GM18907 (cell line): ENCODE results near the gene CCL20.

Experiments used
- ATAC-seq: cut with Tn5 transposase; IDR thresholded peaks from one replicate; pipeline ENCODE4 v1.9.1; 2021; ENCODE audit warnings: mild to moderate bottlenecking, moderate library complexity; ENCODE audit not compliant: unreplicated experiment

The CCL20 gene

DNA sequence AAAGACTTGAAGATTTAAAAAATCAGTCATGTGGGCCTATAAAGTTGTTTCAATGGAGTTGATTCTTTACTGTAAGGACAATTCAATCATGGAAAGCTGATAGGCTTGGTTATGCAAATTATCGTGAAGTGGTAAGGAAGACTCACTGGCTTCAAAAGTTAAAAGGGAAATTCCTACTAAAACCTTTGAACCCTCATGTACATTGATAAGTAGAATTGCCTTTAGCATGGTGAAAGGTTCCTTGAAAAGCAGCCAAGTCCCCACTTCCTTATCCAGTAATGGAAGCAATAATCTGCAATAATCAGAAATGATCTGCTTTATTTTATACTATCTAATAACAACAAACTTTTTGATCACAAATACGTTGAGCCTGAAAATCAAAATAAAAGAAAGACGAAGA, 14.4 kb upstream of the CCL20 start:
- ATAC-seq = no peak

DNA sequence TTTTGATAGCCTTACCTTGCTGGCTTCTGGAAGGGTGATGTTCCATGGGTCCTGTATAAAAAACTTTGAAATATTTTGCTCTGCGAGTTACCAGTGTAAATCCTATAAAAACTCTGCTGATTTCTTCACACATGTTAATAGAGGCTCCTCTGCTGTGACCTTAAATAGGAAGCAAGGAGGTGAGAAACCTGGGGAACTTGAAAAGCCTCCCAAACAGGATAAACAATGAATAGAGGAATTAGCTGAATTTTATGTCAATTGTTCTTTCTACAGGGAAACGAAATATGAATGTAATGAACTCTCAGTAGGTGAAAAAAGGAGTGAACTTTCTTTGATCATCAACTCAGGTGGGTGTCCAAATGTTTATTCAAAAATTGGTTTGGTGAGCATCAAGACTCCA, 10.8 kb upstream of the CCL20 start:
- ATAC-seq = no peak

- ATAC-seq = no peak
Observed at GRCh38 chr2:227804975-227805374, 8.7 kb upstream of the CCL20 start.

DNA sequence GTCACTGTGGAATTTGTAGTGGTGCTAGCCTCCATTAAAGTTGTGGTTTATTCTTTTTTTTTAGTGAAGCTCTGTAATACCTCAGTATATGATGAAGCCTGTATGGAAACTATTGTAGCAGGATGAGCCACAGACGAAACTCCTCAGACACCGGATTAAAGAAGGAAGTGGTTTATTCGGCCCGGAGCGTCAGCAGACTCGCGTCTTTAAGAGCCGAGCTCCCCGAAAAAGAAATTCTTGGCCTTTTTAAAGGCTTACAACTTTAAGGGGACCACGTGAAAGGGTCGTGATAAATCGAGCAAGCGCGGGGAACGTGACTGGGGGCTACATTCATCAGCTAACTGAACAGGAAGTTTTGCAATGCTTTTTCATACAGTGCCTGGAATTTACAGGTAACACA, 8.1 kb upstream of the CCL20 start:
- ATAC-seq = no peak

- ATAC-seq = no peak
Observed at GRCh38 chr2:227808936-227809335, 4.7 kb upstream of the CCL20 start.

DNA sequence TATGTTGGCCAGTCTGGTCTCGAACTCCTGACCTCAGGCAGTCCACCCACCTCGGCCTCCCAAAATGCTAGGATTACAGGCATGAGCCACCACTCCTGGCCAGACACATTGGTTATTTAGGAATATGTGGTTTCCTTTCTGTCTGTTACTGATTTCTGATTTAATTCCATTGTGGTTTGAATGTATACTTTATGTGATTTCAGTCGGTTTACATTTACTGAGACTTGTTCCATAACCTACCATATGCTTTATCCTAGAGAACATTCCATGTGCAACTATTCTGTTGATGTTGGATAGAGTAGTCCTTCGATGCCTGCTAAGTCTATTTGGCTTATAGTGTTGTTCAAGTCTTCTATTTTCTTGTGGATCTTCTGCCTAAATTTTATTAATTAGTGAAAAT, 1.6 kb upstream of the CCL20 start:
- no peak for ATAC-seq

GRCh38 chr2:227813229-227813561, 447 bp upstream of the CCL20 start:
- ATAC-seq = no peak

GRCh38 chr2:227815066-227815465, 1.4 kb downstream of the CCL20 start:
- no peak for ATAC-seq

DNA sequence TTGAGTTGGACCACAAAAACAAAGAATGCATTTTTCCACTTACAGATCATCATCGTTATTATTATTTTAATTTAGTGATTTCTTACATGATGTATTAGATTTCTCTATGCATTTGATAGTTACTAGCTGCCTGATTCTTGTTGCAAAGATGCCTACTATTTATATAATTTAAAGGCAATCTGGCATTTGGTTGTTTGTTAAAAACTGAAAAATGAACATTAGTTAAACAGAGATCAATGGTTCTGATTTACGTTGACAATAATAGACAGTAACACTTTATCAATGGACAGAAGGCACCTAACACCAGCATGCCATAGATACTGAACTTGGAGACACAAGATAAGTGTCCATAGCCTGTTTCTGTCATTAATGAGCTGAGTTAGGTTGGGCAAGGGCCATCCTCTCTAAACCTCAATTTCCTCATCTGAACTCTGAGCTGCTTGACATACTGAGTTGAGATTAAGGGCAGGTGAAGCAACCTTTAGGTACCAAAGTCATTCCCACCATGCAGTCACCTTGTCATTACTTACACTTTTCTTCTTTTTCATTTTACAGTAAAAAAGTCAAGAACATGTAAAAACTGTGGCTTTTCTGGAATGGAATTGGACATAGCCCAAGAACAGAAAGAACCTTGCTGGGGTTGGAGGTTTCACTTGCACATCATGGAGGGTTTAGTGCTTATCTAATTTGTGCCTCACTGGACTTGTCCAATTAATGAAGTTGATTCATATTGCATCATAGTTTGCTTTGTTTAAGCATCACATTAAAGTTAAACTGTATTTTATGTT, 3.1 kb downstream of the CCL20 start:
- no peak for ATAC-seq

DNA sequence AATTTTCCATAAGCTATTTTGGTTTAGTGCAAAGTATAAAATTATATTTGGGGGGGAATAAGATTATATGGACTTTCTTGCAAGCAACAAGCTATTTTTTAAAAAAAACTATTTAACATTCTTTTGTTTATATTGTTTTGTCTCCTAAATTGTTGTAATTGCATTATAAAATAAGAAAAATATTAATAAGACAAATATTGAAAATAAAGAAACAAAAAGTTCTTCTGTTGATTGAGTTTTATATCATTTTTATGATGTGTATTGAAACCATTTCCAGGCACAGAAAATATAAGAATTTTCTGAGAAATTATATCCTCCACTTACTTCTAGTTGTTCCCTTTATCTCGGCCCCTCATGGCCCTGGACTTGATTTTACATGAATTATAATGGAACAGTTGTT, 3.7 kb downstream of the CCL20 start:
- no peak for ATAC-seq

DNA sequence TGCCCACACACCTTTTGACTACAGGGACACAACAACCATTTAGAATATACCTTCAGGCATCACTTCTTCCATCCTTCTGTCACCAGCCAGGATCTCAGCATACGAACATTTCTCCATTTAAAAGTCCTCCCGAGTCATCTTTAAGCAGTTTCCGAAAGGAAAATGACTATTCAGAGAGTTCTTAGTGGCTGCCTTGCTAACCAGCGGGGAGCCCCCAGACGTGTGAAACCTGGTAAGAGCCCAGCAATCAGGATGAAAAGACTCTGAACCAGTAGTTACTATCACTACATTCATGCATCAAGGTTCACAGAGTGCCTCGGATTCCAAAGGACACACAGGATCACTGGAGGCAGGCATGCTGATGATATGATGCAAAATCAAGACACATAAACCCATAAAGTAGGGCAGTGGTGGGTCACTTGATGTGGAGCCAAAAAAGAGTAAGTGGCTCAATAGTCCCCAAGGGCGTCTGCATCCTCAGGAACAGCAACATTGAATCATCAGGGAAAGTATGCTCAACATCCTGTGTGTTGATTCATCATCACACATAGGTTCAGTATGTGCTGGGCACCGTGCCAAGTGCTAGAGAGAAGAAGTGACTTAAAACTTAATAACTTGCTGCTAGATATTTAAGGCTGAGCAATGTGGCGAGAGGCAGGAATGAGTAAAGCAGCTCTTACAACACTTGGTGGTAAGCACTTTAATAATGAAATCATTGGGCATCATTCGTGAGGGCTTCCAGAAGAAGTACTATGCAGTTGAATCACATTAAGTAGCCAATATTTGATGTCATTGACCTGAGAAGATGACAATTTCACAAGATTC, 4.4 kb downstream of the CCL20 start:
- no peak for ATAC-seq

GRCh38 chr2:227818675-227819397, 5.2 kb downstream of the CCL20 start:
- ATAC-seq = no peak

- ATAC-seq = no peak
Observed at GRCh38 chr2:227819398-227819697, 5.7 kb downstream of the CCL20 start.

GRCh38 chr2:227821043-227821942, 7.7 kb downstream of the CCL20 start:
- ATAC-seq = no peak

DNA sequence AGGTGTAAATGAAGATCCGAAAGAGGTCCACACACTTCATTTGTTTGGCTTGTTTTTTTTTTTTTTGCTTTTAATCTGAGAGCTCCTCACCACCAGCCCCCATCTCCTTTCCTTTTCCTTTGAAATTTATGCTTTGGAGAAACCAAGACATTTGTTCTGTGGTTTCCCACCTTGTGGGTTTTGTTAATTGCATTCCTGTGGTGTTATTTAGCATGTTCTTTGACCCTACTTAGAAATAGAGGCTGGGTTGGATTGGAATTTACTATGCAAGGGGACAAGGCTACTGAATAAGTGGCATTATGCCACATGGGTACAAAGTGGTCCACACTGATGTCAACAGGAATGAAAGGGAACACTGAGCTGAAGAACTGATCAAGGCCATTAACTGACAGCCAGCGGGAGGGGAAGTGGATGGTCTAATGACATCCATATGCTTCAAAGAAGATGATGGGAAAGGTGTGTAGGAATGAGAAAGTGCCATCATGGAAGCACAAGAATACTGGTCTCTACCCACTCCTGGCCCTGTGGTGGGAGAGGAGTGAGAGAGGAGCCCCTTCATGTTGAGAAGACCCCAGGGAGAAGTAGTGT, 8.9 kb downstream of the CCL20 start:
- ATAC-seq = no peak

DNA sequence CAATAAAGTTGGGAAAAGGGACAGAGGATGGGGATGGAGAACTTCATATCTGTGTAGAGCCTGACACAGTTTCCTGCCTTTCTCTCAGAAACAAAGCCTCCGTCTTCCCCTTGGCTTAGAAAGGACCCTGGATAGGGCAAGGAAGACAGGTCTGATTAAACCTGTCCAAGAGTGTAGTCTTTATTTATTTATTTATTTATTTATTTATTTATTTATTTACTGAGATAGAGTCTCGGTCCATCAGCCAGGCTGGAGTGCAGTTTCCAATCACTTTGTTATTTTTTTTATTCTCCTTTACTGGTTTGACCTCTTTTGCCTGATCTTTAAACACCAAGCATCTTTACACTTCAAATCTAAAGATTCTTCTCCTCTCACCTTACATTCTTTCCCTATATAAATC, 10.3 kb downstream of the CCL20 start:
- no peak for ATAC-seq

GRCh38 chr2:227824711-227825110, 11.1 kb downstream of the CCL20 start:
- no peak for ATAC-seq

GRCh38 chr2:227826019-227826521, 12.4 kb downstream of the CCL20 start:
- no peak for ATAC-seq

GRCh38 chr2:227826563-227826962, 12.9 kb downstream of the CCL20 start:
- ATAC-seq = no peak

- ATAC-seq = no peak
Observed at GRCh38 chr2:227827143-227827542, 13.5 kb downstream of the CCL20 start.
